ENCODE results near the gene OPN4.

The OPN4 gene

GRCh38 chr10:86681047-86681446, 26.7 kb downstream of the OPN4 start:
- Mint-ChIP-seq H3K36me3 (no peaks in the 10 kb centered on the region), H3K9me3 (no peaks in the 10 kb centered on the region), H3K4me1 (no peaks in the 10 kb centered on the region), H3K27ac (no peak overlapping the region), H3K4me3 (no peak overlapping the region), H3K27me3 (no peaks in the 10 kb centered on the region)

GRCh38 chr10:86681722-86682386, 27.5 kb downstream of the OPN4 start:
- no peaks in the 10 kb centered on the region for H3K36me3 Mint-ChIP-seq
- no peaks in the 10 kb centered on the region for H3K4me1 Mint-ChIP-seq
- H3K4me3 Mint-ChIP-seq, result no peak overlapping the region
- no peaks in the 10 kb centered on the region for H3K27me3 Mint-ChIP-seq
- H3K27ac Mint-ChIP-seq, result no peak overlapping the region
- H3K9me3 Mint-ChIP-seq, result no peaks in the 10 kb centered on the region

GRCh38 chr10:86682675-86683074, 28.3 kb downstream of the OPN4 start:
- H3K4me3 Mint-ChIP-seq, result no peak overlapping the region
- H3K9me3 Mint-ChIP-seq, result no peaks in the 10 kb centered on the region
- no peaks in the 10 kb centered on the region for H3K36me3 Mint-ChIP-seq
- no peaks in the 10 kb centered on the region for H3K27me3 Mint-ChIP-seq
- no peaks in the 10 kb centered on the region for H3K4me1 Mint-ChIP-seq
- H3K27ac Mint-ChIP-seq, result no peak overlapping the region

GRCh38 chr10:86684331-86685097, 30.2 kb downstream of the OPN4 start:
- H3K27me3 Mint-ChIP-seq, result no peaks in the 10 kb centered on the region
- H3K36me3 Mint-ChIP-seq, result no peaks in the 10 kb centered on the region
- H3K4me1 Mint-ChIP-seq, result peaks cover 7% of the 10 kb centered on the region
- no peak overlapping the region for H3K4me3 Mint-ChIP-seq
- no peaks in the 10 kb centered on the region for H3K9me3 Mint-ChIP-seq
- H3K27ac Mint-ChIP-seq, result no peak overlapping the region

GRCh38 chr10:86685416-86685815, 31.1 kb downstream of the OPN4 start:
- H3K27me3 Mint-ChIP-seq, result no peaks in the 10 kb centered on the region
- no peak overlapping the region for H3K27ac Mint-ChIP-seq
- H3K36me3 Mint-ChIP-seq, result no peaks in the 10 kb centered on the region
- no peaks in the 10 kb centered on the region for H3K9me3 Mint-ChIP-seq
- H3K4me1 Mint-ChIP-seq, result peaks cover 7% of the 10 kb centered on the region
- H3K4me3 Mint-ChIP-seq, result no peak overlapping the region

- Mint-ChIP-seq H3K36me3 (no peaks in the 10 kb centered on the region), H3K9me3 (no peaks in the 10 kb centered on the region), H3K27me3 (no peaks in the 10 kb centered on the region), H3K4me3 (no peak overlapping the region), H3K4me1 (peaks cover 7% of the 10 kb centered on the region), H3K27ac (no peak overlapping the region)
Measured at GRCh38 chr10:86685893-86686632, 31.7 kb downstream of the OPN4 start.

- H3K27ac Mint-ChIP-seq, result no peak overlapping the region
- no peak overlapping the region for H3K4me3 Mint-ChIP-seq
- no peaks in the 10 kb centered on the region for H3K9me3 Mint-ChIP-seq
- H3K27me3 Mint-ChIP-seq, result no peaks in the 10 kb centered on the region
- no peaks in the 10 kb centered on the region for H3K36me3 Mint-ChIP-seq
- peaks cover 7% of the 10 kb centered on the region for H3K4me1 Mint-ChIP-seq
Measured at GRCh38 chr10:86686972-86687371, 32.6 kb downstream of the OPN4 start.

GRCh38 chr10:86687750-86688149, 33.4 kb downstream of the OPN4 start:
- Mint-ChIP-seq H3K27me3 (no peaks in the 10 kb centered on the region), H3K4me1 (peaks cover 7% of the 10 kb centered on the region), H3K4me3 (no peak overlapping the region), H3K36me3 (no peaks in the 10 kb centered on the region), H3K9me3 (no peaks in the 10 kb centered on the region), H3K27ac (no peak overlapping the region)

GRCh38 chr10:86688398-86688921, 34.1 kb downstream of the OPN4 start:
- H3K4me1 Mint-ChIP-seq, result peaks cover 7% of the 10 kb centered on the region
- H3K4me3 Mint-ChIP-seq, result no peak overlapping the region
- no peaks in the 10 kb centered on the region for H3K9me3 Mint-ChIP-seq
- no peak overlapping the region for H3K27ac Mint-ChIP-seq
- no peaks in the 10 kb centered on the region for H3K36me3 Mint-ChIP-seq
- H3K27me3 Mint-ChIP-seq, result no peaks in the 10 kb centered on the region

GRCh38 chr10:86689146-86689545, 34.8 kb downstream of the OPN4 start:
- no peak overlapping the region for H3K27ac Mint-ChIP-seq
- no peaks in the 10 kb centered on the region for H3K9me3 Mint-ChIP-seq
- H3K36me3 Mint-ChIP-seq, result no peaks in the 10 kb centered on the region
- H3K27me3 Mint-ChIP-seq, result no peaks in the 10 kb centered on the region
- peaks cover 7% of the 10 kb centered on the region for H3K4me1 Mint-ChIP-seq
- no peak overlapping the region for H3K4me3 Mint-ChIP-seq

- no peaks in the 10 kb centered on the region for H3K9me3 Mint-ChIP-seq
- peak overlapping the region; percentile 41 for H3K27ac Mint-ChIP-seq
- no peak overlapping the region for H3K4me3 Mint-ChIP-seq
- no peaks in the 10 kb centered on the region for H3K36me3 Mint-ChIP-seq
- no peaks in the 10 kb centered on the region for H3K27me3 Mint-ChIP-seq
- peaks cover 7% of the 10 kb centered on the region for H3K4me1 Mint-ChIP-seq
Measured at GRCh38 chr10:86690231-86690630, 35.9 kb downstream of the OPN4 start.

- H3K27ac Mint-ChIP-seq, result no peak overlapping the region
- no peak overlapping the region for H3K4me3 Mint-ChIP-seq
- no peaks in the 10 kb centered on the region for H3K9me3 Mint-ChIP-seq
- H3K27me3 Mint-ChIP-seq, result no peaks in the 10 kb centered on the region
- H3K36me3 Mint-ChIP-seq, result no peaks in the 10 kb centered on the region
- H3K4me1 Mint-ChIP-seq, result peaks cover 7% of the 10 kb centered on the region
Measured at GRCh38 chr10:86690657-86691084, 36.3 kb downstream of the OPN4 start.

GRCh38 chr10:86691333-86692022, 37.1 kb downstream of the OPN4 start:
- Mint-ChIP-seq H3K4me3 (no peak overlapping the region), H3K27me3 (no peaks in the 10 kb centered on the region), H3K36me3 (no peaks in the 10 kb centered on the region), H3K9me3 (no peaks in the 10 kb centered on the region), H3K27ac (no peak overlapping the region), H3K4me1 (peaks cover 7% of the 10 kb centered on the region)

- Mint-ChIP-seq H3K27me3 (no peaks in the 10 kb centered on the region), H3K36me3 (no peaks in the 10 kb centered on the region), H3K4me1 (peaks cover 7% of the 10 kb centered on the region), H3K27ac (no peak overlapping the region), H3K4me3 (no peak overlapping the region), H3K9me3 (no peaks in the 10 kb centered on the region)
Measured at GRCh38 chr10:86692023-86692514, 37.7 kb downstream of the OPN4 start.

GRCh38 chr10:86692664-86693063, 38.3 kb downstream of the OPN4 start:
- H3K9me3 Mint-ChIP-seq, result no peaks in the 10 kb centered on the region
- H3K4me3 Mint-ChIP-seq, result no peak overlapping the region
- H3K36me3 Mint-ChIP-seq, result no peaks in the 10 kb centered on the region
- no peaks in the 10 kb centered on the region for H3K27me3 Mint-ChIP-seq
- H3K27ac Mint-ChIP-seq, result no peak overlapping the region
- H3K4me1 Mint-ChIP-seq, result peaks cover 7% of the 10 kb centered on the region
